Testis (tissue), 2 donors: ENCODE data around the gene LILRB3.

Experiments used
- CTCF ChIP-seq, 3 experiments: fragments of 450-650 bp in 2 of 3; fragments of 200-600 bp in 1 of 3; sonication (generic) in 1 of 3; IDR thresholded peaks; one replicate each; pipeline ENCODE4 v1.5.1; 2016 to 2019; ENCODE audit warnings: antibody characterized with exemption in 3 of 3, mild to moderate bottlenecking in 2 of 3, moderate library complexity in 1 of 3
- POLR2A ChIP-seq: fragments of 450-650 bp; IDR thresholded peaks from one replicate; pipeline ENCODE4 v1.6.1; 2017; ENCODE audit warnings: antibody characterized with exemption, mild to moderate bottlenecking, moderate library complexity

- no peak for TF ChIP-seq CTCF (IDR thresholded peaks at IDR 0.05)
- TF ChIP-seq POLR2A = no peak
Observed at GRCh38 chr19:54256250-54257115, 33.7 kb upstream of the LILRB3 start.
